ENCODE results near the gene FLNB. TPM values are rescaled to one million over a fixed set of nuclear protein-coding genes. Genes with fewer than 3 reads are reported as not detected.

FLNB gene
- total and polyA plus RNA-seq, 2 of the 4 experiments (the other 2 are of a cell fraction): 78.0 to 136 TPM

- no peaks in the 10 kb centered on the region for H3K27me3 ChIP-seq (ENCODE audit: control insufficient read depth, insufficient read depth, low read length)
- peak overlapping the region; percentile 31; the same call in 1 of the 2 replicates for H3K27ac ChIP-seq (ENCODE audit: insufficient read depth, low read length)
- H4K91ac ChIP-seq (ENCODE audit: insufficient read depth, low read depth, low read length): peak overlapping the region; percentile 48; the same call in 1 of the 2 replicates
- H3K4me3 ChIP-seq (ENCODE audit: insufficient read depth, low read depth, low read length): no peak overlapping the region
- peak overlapping the region; percentile 9 for H2AFZ ChIP-seq (replicated peaks; ENCODE audit: low read length, poor library complexity)
- no peak for ATAC-seq (ENCODE audit: low read depth)
- no peaks in the 10 kb centered on the region for H3K36me3 ChIP-seq (ENCODE audit: control insufficient read depth, insufficient read depth, low read length)
- 80% methylated on average over 1 of the region's 7 CpGs; no CpG with 5 or more reads in 1 of the 2 experiments for WGBS, 2 experiments (ENCODE audit: extremely low coverage in 2 of 2, insufficient read length in 1 of 2)
- no peak overlapping the region for H4K5ac ChIP-seq (ENCODE audit: low read depth, low read length)
- H2AK5ac ChIP-seq (ENCODE audit: low read depth, low read length): peak overlapping the region; percentile 52; the same call in 1 of the 2 replicates
- H3K18ac ChIP-seq (ENCODE audit: low read depth, low read length): 0 out of 2 replicates have a peak overlapping the region, but pooled peaks have one; percentile 20
- dilution Hi-C loops (cut with HindIII; ENCODE audit: low sequenced_read_pairs, unreplicated experiment) (no loop called here), intact Hi-C loops (cut with micrococcal nuclease) (loop anchor here (10.0 kb wide), 1 partner anchor 780 kb away; no protein-coding TSS in a partner anchor), in situ Hi-C loops (cut with MboI; ENCODE audit: low sequenced_read_pairs) (no loop called here)
- H2BK20ac ChIP-seq (ENCODE audit: low read depth, low read length): 0 out of 2 replicates have a peak overlapping the region, but pooled peaks have one; percentile 28
- H3K9me3 ChIP-seq (ENCODE audit: control insufficient read depth, insufficient read depth, low read length): no peaks in the 10 kb centered on the region
- TF ChIP-seq RFX5 (IDR thresholded peaks at IDR 0.05; ENCODE audit: low read depth, low read length): no peak
- no peak for TF ChIP-seq CHD1 (IDR thresholded peaks at IDR 0.05; ENCODE audit: low read depth, low read length)
- TF ChIP-seq ELK1 (IDR thresholded peaks at IDR 0.05; ENCODE audit: borderline replicate concordance, low read depth, low read length): no peak
- peak; percentile 36 for DNase-seq
- H4K8ac ChIP-seq (ENCODE audit: low read depth in 2 of 2, low read length in 2 of 2): peak overlapping the region in 1 of 2 experiments; percentile 60; a peak in 2 of 4 replicates
- H2BK120ac ChIP-seq (ENCODE audit: low read depth, low read length): peak overlapping the region; percentile 22
- H3K14ac ChIP-seq (replicated peaks; ENCODE audit: low read depth, low read length): peak overlapping the region; percentile 44; the same call in 1 of the 2 replicates
- peaks cover 56% of the 10 kb centered on the region for H4K20me1 ChIP-seq (ENCODE audit: insufficient read depth, low read length)
- H3K4me1 ChIP-seq (ENCODE audit: control insufficient read depth, insufficient read depth, low read length): peaks cover 52% of the 10 kb centered on the region
- CTCF ChIA-PET: interaction anchor here (0.5 to 0.7 kb wide), 2 partner anchors 12 to 82 kb away, joined by 3 read pairs; no protein-coding TSS in a partner anchor
- H3K79me1 ChIP-seq (ENCODE audit: low read depth in 1 of 2, low read length in 2 of 2): peaks cover 15 to 81% of the 10 kb centered on the region in 2 experiments
- H3K4ac ChIP-seq (ENCODE audit: low read depth, low read length): peak overlapping the region; percentile 72
- no TSS peak for BruUV-seq (replicated peaks)
- peak overlapping the region; percentile 15; the same call in 1 of the 2 replicates for H3K23ac ChIP-seq (ENCODE audit: low read depth, low read length)
- no peak overlapping the region for H3K56ac ChIP-seq (ENCODE audit: extremely low read depth, insufficient read depth, low read length)
- H2AK9ac ChIP-seq (replicated peaks; ENCODE audit: low read depth, low read length, poor library complexity): no peak overlapping the region
- H3K4me2 ChIP-seq (ENCODE audit: low read depth, low read length): no peak overlapping the region
- no peak overlapping the region for H3K9ac ChIP-seq (ENCODE audit: low read depth, low read length)
- peak overlapping the region; percentile 17; the same call in 1 of the 3 replicates for H2BK15ac ChIP-seq (ENCODE audit: low read depth, low read length)
- H2BK5ac ChIP-seq (ENCODE audit: low read depth, low read length, poor library complexity, severe bottlenecking): peak overlapping the region; percentile 57
- peaks cover 44% of the 10 kb centered on the region for H3K9me1 ChIP-seq (ENCODE audit: insufficient read depth, low read length)
- POLR2A ChIA-PET (ENCODE audit: unreplicated experiment): no interaction called here
Measured at GRCh38 chr3:58044691-58045483, 36.7 kb downstream of the FLNB start.
